ENCODE results near the gene TCAF2. TPM values are rescaled to one million over a fixed set of nuclear protein-coding genes. Genes with fewer than 3 reads are reported as not detected.

The TCAF2 gene
- total RNA-seq, 1 experiment from 2014 or later, result 1.3 TPM

Other genes with a start within 250 kb of the TCAF2 start
- 121 and 128 TPM in 2 replicates for gene ZYX, start 239.6 kb upstream of the TCAF2 start, total RNA-seq (2014; rRNA removed; shearing (Covaris generic))
- 0.09 TPM in 1 of 2 replicates, not detected in the other for gene EPHA1, start 212.1 kb upstream of the TCAF2 start, total RNA-seq (2014; rRNA removed; shearing (Covaris generic))
- not detected in 2 replicates for gene TAS2R60, start 177.5 kb upstream of the TCAF2 start, total RNA-seq (2014; rRNA removed; shearing (Covaris generic))
- gene TAS2R41, start 143.1 kb upstream of the TCAF2 start, total RNA-seq (2014; rRNA removed; shearing (Covaris generic)), result not detected in 2 replicates
- gene CTAGE15, start 49.2 kb upstream of the TCAF2 start, total RNA-seq (2014; rRNA removed; shearing (Covaris generic)), result 0.65 TPM in 1 of 2 replicates, not detected in the other
- not detected in 2 replicates for gene CTAGE6, start 136.7 kb downstream of the TCAF2 start, total RNA-seq (2014; rRNA removed; shearing (Covaris generic))